Measurements from ENCODE around the gene HGS. TPM values are rescaled to one million over a fixed set of nuclear protein-coding genes. Genes with fewer than 3 reads are reported as not detected.

HGS gene, protein sequence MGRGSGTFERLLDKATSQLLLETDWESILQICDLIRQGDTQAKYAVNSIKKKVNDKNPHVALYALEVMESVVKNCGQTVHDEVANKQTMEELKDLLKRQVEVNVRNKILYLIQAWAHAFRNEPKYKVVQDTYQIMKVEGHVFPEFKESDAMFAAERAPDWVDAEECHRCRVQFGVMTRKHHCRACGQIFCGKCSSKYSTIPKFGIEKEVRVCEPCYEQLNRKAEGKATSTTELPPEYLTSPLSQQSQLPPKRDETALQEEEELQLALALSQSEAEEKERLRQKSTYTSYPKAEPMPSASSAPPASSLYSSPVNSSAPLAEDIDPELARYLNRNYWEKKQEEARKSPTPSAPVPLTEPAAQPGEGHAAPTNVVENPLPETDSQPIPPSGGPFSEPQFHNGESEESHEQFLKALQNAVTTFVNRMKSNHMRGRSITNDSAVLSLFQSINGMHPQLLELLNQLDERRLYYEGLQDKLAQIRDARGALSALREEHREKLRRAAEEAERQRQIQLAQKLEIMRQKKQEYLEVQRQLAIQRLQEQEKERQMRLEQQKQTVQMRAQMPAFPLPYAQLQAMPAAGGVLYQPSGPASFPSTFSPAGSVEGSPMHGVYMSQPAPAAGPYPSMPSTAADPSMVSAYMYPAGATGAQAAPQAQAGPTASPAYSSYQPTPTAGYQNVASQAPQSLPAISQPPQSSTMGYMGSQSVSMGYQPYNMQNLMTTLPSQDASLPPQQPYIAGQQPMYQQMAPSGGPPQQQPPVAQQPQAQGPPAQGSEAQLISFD
- total RNA-seq, result 80.8 and 93.5 TPM in 2 replicates

GRCh38 chr17:81683584-81684441 is at the start of gene HGS, which contains the start of gene ARL16:
TSS of gene HGS (plus strand) at chr17:81684011. CDS start at chr17:81684067, 56 bp downstream.
TSS of gene ARL16 (minus strand) at chr17:81683797. CDS start at chr17:81683753, 44 bp downstream.

DNA sequence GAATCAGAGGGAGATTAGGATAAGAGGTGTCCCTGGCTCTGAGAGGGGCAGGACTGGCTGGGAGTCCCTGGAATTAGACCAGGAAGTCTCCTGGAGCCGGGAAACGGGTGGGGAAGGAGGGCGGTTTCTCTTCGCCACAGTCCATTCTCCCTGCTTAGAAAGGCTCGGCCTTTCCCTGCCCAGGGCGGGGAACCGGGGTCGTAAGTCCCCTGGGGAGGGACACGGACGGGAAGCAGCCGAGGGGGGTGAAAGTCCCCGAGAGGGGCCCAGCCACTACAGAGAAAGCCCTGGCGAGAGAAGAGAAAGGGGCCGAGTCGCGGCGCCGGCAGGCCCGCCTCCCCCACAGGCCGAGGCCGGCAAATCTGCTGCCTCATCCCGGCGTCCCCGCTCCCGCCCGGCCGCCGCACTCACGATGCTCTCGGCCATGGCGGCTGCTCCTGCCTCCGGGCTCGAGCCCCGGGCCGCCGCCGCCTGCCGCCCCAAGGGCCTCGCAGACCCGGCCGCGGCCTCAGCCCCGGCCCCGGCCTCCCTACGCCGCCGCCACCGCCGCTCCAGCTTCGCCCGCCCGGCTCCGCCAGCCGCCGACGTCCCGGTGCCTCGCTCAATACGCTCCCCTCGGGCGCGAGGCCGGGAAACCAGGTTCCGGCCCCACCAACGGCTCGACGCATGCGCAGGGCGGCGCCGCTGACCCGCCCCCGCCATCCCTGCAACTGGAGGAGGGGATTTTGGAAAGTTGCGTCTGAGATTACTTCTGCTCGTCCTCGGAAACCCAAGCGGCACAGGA is 47.1 kb upstream of the HGS start, which contains the start of the genes NPLOC4 and TSPAN10:
NPLOC4 (minus strand) TSS at position 608 of the 784 bp plus-strand sequence; CDS start at position 426, 182 bp downstream.
TSPAN10 (plus strand) TSS at position 692 of the 784 bp plus-strand sequence. CDS start 5,217 bp downstream, outside the sequence.

DNA sequence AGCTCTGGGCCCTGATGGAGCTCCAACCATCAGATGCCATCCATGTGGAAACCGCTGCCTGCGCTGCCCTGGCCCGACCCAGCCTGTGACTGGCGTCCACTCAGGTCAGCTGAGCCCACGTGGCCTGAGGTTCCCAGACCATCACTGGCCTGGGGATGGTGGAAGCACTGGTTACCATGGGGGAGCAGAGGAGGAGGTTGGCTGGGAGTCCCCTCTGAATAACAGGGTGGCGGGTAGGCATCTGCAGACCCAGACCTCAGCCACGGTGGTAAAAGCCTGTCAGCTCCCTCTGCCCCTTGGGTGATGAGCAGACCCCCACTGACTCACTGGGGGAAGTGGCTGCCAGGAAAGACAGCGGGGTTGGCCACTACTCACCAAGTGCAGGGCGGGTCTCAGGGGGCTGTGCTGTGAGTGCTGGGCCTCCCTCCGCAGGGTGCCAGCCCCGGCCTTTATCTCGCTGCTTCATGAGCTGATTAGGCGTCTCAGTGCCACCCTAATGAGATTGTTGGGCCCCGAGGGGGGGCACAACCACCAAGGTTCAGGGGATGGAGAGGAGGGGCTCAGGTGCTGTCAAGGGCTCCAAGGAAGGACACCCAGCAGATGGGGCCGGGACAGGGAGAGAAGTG is 27.6 kb upstream of the HGS start, which contains the start of gene PDE6G:
PDE6G (minus strand) TSS at position 425 of the 626 bp plus-strand sequence. CDS start 3,237 bp downstream, outside the sequence.

DNA sequence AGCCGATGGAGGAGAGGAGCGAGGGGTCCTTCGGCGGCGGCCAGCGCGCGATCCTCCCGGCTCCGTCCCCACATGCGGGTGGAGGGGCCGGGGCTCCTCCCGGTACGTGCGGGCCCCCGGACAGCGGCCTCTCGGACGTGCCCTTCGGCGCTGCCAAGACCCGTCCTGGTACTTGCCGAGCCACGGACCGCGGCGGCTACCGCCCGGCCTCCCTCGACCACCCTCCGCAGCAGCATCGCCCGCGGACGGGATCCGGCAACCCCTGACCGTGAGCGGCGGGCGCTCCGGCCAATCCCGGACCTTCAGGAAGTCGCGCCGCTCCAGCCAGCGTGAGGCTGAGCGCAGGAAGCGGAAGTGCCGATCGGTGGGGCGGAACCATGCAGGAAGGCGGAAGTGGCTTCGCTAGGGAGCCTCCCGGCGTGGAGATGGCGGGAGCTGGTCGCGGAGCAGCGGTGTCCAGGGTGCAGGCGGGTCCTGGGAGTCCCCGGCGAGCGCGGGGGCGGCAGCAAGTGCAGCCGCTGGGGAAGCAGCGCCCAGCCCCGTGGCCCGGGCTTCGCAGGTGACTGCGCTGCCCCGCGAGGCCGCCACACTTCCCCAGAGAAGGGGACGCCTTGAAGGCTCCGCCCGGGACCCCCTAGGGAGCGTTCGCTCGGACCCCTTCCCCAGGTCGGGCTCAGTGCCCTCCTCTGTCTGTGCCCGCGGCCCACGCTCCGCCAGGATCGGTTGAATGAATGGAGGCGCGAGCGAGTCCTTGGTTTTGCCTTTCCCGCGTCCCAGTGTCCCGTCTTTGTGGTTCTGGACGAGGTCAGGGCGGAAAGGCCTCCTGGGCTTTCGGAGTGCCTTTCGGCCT is 17.2 kb upstream of the HGS start, which contains the start of the genes CCDC137 and OXLD1:
CCDC137 (plus strand) TSS at position 396 of the 850 bp plus-strand sequence; CDS start at position 426, 30 bp downstream.
OXLD1 (minus strand) TSS at position 264 of the 850 bp plus-strand sequence; CDS start at position 236, 28 bp downstream.

DNA sequence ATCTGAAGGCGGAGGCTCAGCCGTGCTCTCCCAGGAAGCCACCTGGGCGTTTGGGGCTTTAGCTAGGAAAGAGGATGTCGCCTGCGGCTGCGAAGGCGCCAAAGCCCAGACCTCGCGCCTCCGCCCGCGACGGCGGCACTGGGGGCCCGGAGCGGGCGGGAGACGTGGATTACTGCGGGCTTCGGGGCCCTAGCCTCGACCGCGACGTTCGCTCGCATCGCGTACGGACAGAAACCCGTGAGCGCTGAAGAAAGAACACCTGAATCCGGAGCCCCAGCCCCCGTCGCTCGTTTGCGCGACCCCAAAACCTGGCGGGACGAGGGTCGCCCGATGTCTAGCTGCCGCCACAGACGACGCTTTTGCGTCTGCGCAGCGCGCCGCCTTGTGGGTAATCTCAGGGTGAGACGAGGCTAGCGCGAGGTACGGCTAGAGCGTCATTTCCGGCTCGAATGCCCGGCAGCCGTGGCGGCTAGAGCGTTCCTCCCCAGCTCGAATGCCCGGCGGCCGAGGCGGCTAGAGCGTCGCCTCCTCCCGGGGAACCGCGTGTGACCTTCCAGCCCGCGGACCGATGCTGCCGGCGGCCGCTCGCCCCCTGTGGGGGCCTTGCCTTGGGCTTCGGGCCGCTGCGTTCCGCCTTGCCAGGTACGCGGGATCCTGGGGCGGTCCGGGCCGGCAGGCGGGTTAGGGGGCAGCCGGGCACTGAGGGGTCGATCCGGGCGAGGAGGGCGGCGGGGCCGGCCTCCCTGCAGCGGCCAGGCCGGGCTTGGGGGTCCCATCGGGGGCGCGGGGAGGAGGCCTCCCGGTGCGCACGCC is 19.3 kb downstream of the HGS start, which contains the start of gene MRPL12:
MRPL12 (plus strand) TSS at position 434 of the 813 bp plus-strand sequence; CDS start at position 569, 135 bp downstream.

DNA sequence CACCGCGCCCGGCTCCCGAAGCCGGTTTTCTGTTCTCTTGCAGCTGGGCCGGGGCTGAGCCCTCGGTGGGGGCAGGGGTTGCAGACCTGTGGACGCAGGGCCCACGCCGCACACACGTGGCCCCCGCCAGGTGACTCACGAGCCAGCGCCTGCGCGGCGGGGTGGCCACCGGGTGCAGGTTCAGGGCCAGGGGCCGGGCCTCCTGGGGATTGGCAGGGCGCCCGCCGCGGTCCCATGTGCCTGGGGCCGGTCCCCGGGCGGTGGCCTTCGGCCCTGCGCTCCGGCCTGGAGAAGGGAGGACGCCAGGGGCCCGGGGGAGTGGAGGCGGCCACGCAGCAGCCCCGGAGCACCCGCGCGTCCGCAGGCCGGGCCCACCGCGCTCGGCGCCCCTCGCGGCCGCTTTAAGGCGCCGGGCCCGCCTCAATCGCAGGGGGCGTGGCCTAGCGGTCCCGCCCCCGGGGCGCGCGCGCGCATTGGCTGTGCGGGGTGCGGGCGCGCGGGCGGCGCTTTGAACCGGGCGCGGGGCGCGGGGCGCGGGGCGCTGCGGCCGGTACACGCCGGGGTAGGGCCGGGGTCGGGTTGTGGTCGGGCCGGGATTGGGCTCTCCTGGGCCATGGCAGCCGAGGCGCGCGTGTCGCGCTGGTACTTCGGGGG is 28.1 kb downstream of the HGS start, which contains the start of gene SLC25A10:
SLC25A10 (plus strand) TSS at position 471 of the 654 bp plus-strand sequence; CDS start at position 614, 143 bp downstream.

Other genes starting within 250 kb of the HGS start
- 7,050 and 9,517 TPM in 2 replicates for gene ACTG1, start 171.2 kb upstream of the HGS start, total RNA-seq
- 0.27 and 0.75 TPM in 2 replicates for gene FSCN2, start 155.6 kb upstream of the HGS start, total RNA-seq
- 14.8 and 23.5 TPM in 2 replicates for gene FAAP100, start 131.7 kb upstream of the HGS start, total RNA-seq
- gene NPLOC4, start 46.9 kb upstream of the HGS start, total RNA-seq, result 72.2 and 79.0 TPM in 2 replicates
- gene TSPAN10, start 46.8 kb upstream of the HGS start, total RNA-seq, result 0.18 and 0.19 TPM in 2 replicates
- 0.38 and 0.45 TPM in 2 replicates for gene PDE6G, start 27.5 kb upstream of the HGS start, total RNA-seq
- 26.6 and 32.4 TPM in 2 replicates for gene OXLD1, start 17.4 kb upstream of the HGS start, total RNA-seq
- gene CCDC137, start 17.3 kb upstream of the HGS start, total RNA-seq, result 9.5 and 10.8 TPM in 2 replicates
- 27.6 and 40.7 TPM in 2 replicates for gene ARL16, start 214 bp upstream of the HGS start, total RNA-seq
- gene MRPL12, start 19.4 kb downstream of the HGS start, total RNA-seq, result 8.5 and 14.1 TPM in 2 replicates
- 10.6 and 22.9 TPM in 2 replicates for gene SLC25A10, start 28.3 kb downstream of the HGS start, total RNA-seq
- not detected in 2 replicates for gene GCGR, start 120.1 kb downstream of the HGS start, total RNA-seq
- gene MCRIP1, start 149.3 kb downstream of the HGS start, total RNA-seq, result 114 and 175 TPM in 2 replicates
- not detected in 2 replicates for gene PPP1R27, start 151.0 kb downstream of the HGS start, total RNA-seq
- gene P4HB, start 176.5 kb downstream of the HGS start, total RNA-seq, result 710 and 947 TPM in 2 replicates
- 103 and 167 TPM in 2 replicates for gene ARHGDIA, start 187.3 kb downstream of the HGS start, total RNA-seq
- gene ALYREF, start 207.6 kb downstream of the HGS start, total RNA-seq, result 171 and 230 TPM in 2 replicates
- gene ANAPC11, start 207.7 kb downstream of the HGS start, total RNA-seq, result 187 and 197 TPM in 2 replicates
- gene NPB, start 218.2 kb downstream of the HGS start, total RNA-seq, result 0.27 and 0.28 TPM in 2 replicates
- 19.9 and 25.6 TPM in 2 replicates for gene PCYT2, start 227.4 kb downstream of the HGS start, total RNA-seq
- 15.0 and 18.5 TPM in 2 replicates for gene SIRT7, start 234.2 kb downstream of the HGS start, total RNA-seq
- gene MAFG, start 243.7 kb downstream of the HGS start, total RNA-seq, result 14.0 and 18.6 TPM in 2 replicates

Measured in endothelial cell of coronary artery (primary cell).